NCI-H345 (cell line): Measurements from ENCODE around the gene CDIPT.

Source experiments
- DNase-seq: peaks from one replicate; lab custom pipeline; 2025; lab: John Stamatoyannopoulos, UW

Gene CDIPT

GRCh38 chr16:29809850-29810698, 53.0 kb downstream of the CDIPT start:
- DNase-seq: peak; percentile 27

GRCh38 chr16:29809031-29809747, 53.8 kb downstream of the CDIPT start:
- no peak for DNase-seq
